DOHH2 (cell line): ENCODE results near the gene RAB37.

Experiments
- H3F3A ChIP-seq: fragments of 200-600 bp; sonication (generic), shearing (Covaris generic); 2 replicates; pipeline ENCODE4 v1.6.0; 2016; ENCODE audit warnings: antibody characterized with exemption, mild to moderate bottlenecking; ENCODE audit not compliant: control insufficient read depth, insufficient read depth
- H3K27ac ChIP-seq: fragments of 200-600 bp; sonication (generic); 2 replicates; pipeline ENCODE4 v1.5.1; 2014; ENCODE audit warnings: low read depth, mild to moderate bottlenecking, low read length, moderate library complexity
- H3K27me3 ChIP-seq: fragments of 200-600 bp; sonication (generic); 2 replicates; pipeline ENCODE4 v1.6.1; 2014; ENCODE audit warnings: mild to moderate bottlenecking, low read length, mixed read lengths; ENCODE audit not compliant: control insufficient read depth
- H3K36me3 ChIP-seq: fragments of 200-600 bp; sonication (generic); 2 replicates; pipeline ENCODE4 v1.6.1; 2014; ENCODE audit warnings: mild to moderate bottlenecking, low read length, moderate library complexity, mixed read lengths; ENCODE audit not compliant: control insufficient read depth
- H3K4me1 ChIP-seq: fragments of 200-600 bp; sonication (generic); 2 replicates; pipeline ENCODE4 v1.6.1; 2014; ENCODE audit warnings: mild to moderate bottlenecking, low read length, mixed read lengths; ENCODE audit not compliant: control insufficient read depth
- H3K4me2 ChIP-seq: fragments of 200-600 bp; sonication (generic); 2 replicates; pipeline ENCODE4 v1.6.0; 2014; ENCODE audit warnings: mild to moderate bottlenecking, low read length, moderate library complexity
- H3K4me3 ChIP-seq: fragments of 200-600 bp; sonication (generic); 2 replicates; pipeline ENCODE4 v1.5.1; 2014; ENCODE audit warnings: mild to moderate bottlenecking, low read length, mixed read lengths
- H3K79me2 ChIP-seq: fragments of 200-600 bp; sonication (generic); 2 replicates; pipeline ENCODE4 v1.6.1; 2014; ENCODE audit warnings: mild to moderate bottlenecking, low read length, mixed read lengths; ENCODE audit not compliant: control insufficient read depth
- H3K9me2 ChIP-seq: fragments of 200-600 bp; sonication (generic); replicated peaks from 2 replicates; pipeline ENCODE4 v1.6.1; 2014; ENCODE audit warnings: mild to moderate bottlenecking, low read length, mixed read lengths; ENCODE audit not compliant: control insufficient read depth
- H3K9me3 ChIP-seq: fragments of 200-600 bp; sonication (generic); 2 replicates; pipeline ENCODE4 v1.6.1; 2014; ENCODE audit warnings: antibody characterized with exemption, low read length, mixed read lengths; ENCODE audit not compliant: control insufficient read depth, insufficient read depth
- H4K20me1 ChIP-seq: fragments of 200-600 bp; sonication (generic); 2 replicates; pipeline ENCODE4 v1.6.0; 2014; ENCODE audit warnings: low read depth, mild to moderate bottlenecking, antibody characterized with exemption, low read length, moderate library complexity; ENCODE audit not compliant: control insufficient read depth, insufficient read depth
- EZH2phosphoT487 ChIP-seq: fragments of 200-600 bp; sonication (generic); IDR thresholded peaks from 2 replicates; pipeline ENCODE4 v1.6.1; 2017; ENCODE audit warnings: borderline replicate concordance, mild to moderate bottlenecking, antibody characterized with exemption, low read length, moderate library complexity, mixed read lengths
- TF ChIP-seq, protein P1 (sequence below): fragments of 200-600 bp; sonication (generic); IDR thresholded peaks from one replicate; pipeline ENCODE4 v1.5.1; 2014; ENCODE audit warnings: antibody characterized with exemption, mild to moderate bottlenecking, low read depth, low read length; ENCODE audit not compliant: poor library complexity, severe bottlenecking

The RAB37 gene

GRCh38 chr17:74731347-74731605 is 5.8 kb upstream of the RAB37 start:
- no peak overlapping the region for H3K4me2 ChIP-seq
- no peaks in the 10 kb centered on the region for H3K79me2 ChIP-seq
- H3K4me3 ChIP-seq = no peak overlapping the region
- H3K9me3 ChIP-seq = peaks cover 14% of the 10 kb centered on the region; the same call in 1 of the 2 replicates
- no peaks in the 10 kb centered on the region for H4K20me1 ChIP-seq
- TF ChIP-seq EZH2phosphoT487 = no peak
- TF ChIP-seq, protein P1, sequence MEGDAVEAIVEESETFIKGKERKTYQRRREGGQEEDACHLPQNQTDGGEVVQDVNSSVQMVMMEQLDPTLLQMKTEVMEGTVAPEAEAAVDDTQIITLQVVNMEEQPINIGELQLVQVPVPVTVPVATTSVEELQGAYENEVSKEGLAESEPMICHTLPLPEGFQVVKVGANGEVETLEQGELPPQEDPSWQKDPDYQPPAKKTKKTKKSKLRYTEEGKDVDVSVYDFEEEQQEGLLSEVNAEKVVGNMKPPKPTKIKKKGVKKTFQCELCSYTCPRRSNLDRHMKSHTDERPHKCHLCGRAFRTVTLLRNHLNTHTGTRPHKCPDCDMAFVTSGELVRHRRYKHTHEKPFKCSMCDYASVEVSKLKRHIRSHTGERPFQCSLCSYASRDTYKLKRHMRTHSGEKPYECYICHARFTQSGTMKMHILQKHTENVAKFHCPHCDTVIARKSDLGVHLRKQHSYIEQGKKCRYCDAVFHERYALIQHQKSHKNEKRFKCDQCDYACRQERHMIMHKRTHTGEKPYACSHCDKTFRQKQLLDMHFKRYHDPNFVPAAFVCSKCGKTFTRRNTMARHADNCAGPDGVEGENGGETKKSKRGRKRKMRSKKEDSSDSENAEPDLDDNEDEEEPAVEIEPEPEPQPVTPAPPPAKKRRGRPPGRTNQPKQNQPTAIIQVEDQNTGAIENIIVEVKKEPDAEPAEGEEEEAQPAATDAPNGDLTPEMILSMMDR = no peak
- H3K27ac ChIP-seq = no peak overlapping the region
- peaks cover 8% of the 10 kb centered on the region for H3K4me1 ChIP-seq
- H3K27me3 ChIP-seq = 0 out of 2 replicates have a peak, but pooled peaks cover 6% of the 10 kb centered on the region
- H3K36me3 ChIP-seq = no peaks in the 10 kb centered on the region
- peaks cover 9% of the 10 kb centered on the region for H3F3A ChIP-seq
- no peaks in the 10 kb centered on the region for H3K9me2 ChIP-seq

DNA sequence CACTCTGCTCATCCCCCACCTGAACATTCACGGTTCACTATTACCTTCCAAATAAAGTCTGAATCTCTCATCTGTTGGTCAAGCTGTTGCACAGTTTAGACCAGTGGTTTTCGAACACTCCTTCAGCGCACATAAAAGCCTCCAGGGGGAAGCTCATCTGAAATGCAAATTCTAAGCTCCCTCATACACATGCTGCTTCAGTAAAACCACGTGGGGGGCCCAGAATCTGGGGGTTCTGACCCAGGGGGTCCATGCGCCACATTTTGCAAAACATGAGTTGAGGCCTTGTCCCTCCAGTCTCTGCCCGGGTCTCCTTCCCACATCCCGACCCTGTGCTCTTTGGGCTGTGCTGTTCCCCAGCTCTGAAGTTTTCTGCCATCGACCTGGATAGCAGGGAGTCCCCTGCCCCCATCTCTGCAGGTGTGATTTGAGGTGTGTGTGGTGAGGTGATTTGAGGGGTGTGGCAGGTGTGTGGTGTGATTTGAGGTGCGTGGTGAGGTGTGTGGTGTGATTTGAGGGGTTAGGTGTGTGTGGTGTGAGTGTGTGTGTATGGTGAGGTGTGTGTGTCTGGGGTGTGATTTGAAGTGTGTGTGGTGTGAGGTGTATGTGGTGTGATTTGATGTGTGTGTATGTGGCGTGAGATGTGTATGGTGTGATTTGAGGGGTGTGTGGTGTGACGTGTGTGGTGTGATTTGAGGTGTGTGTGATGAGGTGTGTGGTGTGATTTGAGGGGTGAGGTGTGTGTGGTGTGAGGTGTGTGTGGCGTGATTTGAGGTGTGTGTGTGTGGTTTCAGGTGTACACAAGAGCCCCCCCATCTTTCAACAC is 4.8 kb upstream of the RAB37 start:
- peaks cover 14% of the 10 kb centered on the region; the same call in 1 of the 2 replicates for H3K9me3 ChIP-seq
- no peaks in the 10 kb centered on the region for H3K36me3 ChIP-seq
- no peak overlapping the region for H3K27ac ChIP-seq
- peaks cover 17% of the 10 kb centered on the region for H3K4me1 ChIP-seq
- H3K4me3 ChIP-seq = no peak overlapping the region
- no peaks in the 10 kb centered on the region for H4K20me1 ChIP-seq
- 0 out of 2 replicates have a peak, but pooled peaks cover 6% of the 10 kb centered on the region for H3K27me3 ChIP-seq
- no peak overlapping the region for H3K4me2 ChIP-seq
- no peaks in the 10 kb centered on the region for H3K79me2 ChIP-seq
- H3F3A ChIP-seq = peaks cover 9% of the 10 kb centered on the region
- no peaks in the 10 kb centered on the region for H3K9me2 ChIP-seq
- TF ChIP-seq, protein P1 = no peak
- TF ChIP-seq EZH2phosphoT487 = no peak

GRCh38 chr17:74733365-74734122 is 3.5 kb upstream of the RAB37 start:
- H3K36me3 ChIP-seq = no peaks in the 10 kb centered on the region
- H3K27me3 ChIP-seq = 0 out of 2 replicates have a peak, but pooled peaks cover 6% of the 10 kb centered on the region
- peaks cover 11% of the 10 kb centered on the region; the same call in 1 of the 2 replicates for H3K9me3 ChIP-seq
- peaks cover 30% of the 10 kb centered on the region for H3K4me1 ChIP-seq
- peaks cover 6% of the 10 kb centered on the region for H3F3A ChIP-seq
- no peaks in the 10 kb centered on the region for H3K79me2 ChIP-seq
- no peak overlapping the region for H3K4me2 ChIP-seq
- H4K20me1 ChIP-seq = no peaks in the 10 kb centered on the region
- TF ChIP-seq EZH2phosphoT487 = no peak
- TF ChIP-seq, protein P1 = no peak
- H3K9me2 ChIP-seq = no peaks in the 10 kb centered on the region
- no peak overlapping the region for H3K27ac ChIP-seq
- no peak overlapping the region for H3K4me3 ChIP-seq
